ENCODE data around the gene RIMOC1.
A peak's percentile ranks its signal among the peaks of the same experiment; 100 is the strongest.

The RIMOC1 gene

GRCh38 chr5:41903892-41904799 is at the start of gene RIMOC1:
RIMOC1 (plus strand) TSS chr5:41904344; CDS start chr5:41904368, 24 bp downstream.
- Histone ChIP-seq H3K4me3 (ENCODE audit: low read depth in 1 of 2, low read length in 2 of 2) (peak within 1 kb of the TSS; percentile 63 to 84), H3K9ac (ENCODE audit: low read length) (peak within 1 kb of the TSS; percentile 92), H3K27me3 (ENCODE audit: control insufficient read depth in 1 of 2, insufficient read depth in 2 of 2, low read length in 2 of 2) (no peaks in the 10 kb centered on the region), H3K9me3 (ENCODE audit: low read length) (no peaks in the 10 kb centered on the region), H3K27ac (ENCODE audit: low read depth, low read length) (peak within 1 kb of the TSS; percentile 64), H3K4me1 (ENCODE audit: insufficient read depth, low read length) (peaks cover 19% of the 10 kb centered on the region), H3K36me3 (ENCODE audit: insufficient read depth, low read length) (peaks cover 14% of the 10 kb centered on the region)

GRCh38 chr5:41856644-41857491 is 47.3 kb upstream of the RIMOC1 start:
- H3K9ac ChIP-seq (ENCODE audit: low read length): no peak overlapping the region
- H3K4me1 ChIP-seq (ENCODE audit: insufficient read depth, low read length): no peaks in the 10 kb centered on the region
- no peaks in the 10 kb centered on the region for H3K27me3 ChIP-seq (ENCODE audit: control insufficient read depth in 1 of 2, insufficient read depth in 2 of 2, low read length in 2 of 2)
- no peak overlapping the region for H3K27ac ChIP-seq (ENCODE audit: low read depth, low read length)
- no peak overlapping the region for H3K4me3 ChIP-seq (ENCODE audit: low read depth in 1 of 2, low read length in 2 of 2)
- no peaks in the 10 kb centered on the region for H3K9me3 ChIP-seq (ENCODE audit: low read length)
- H3K36me3 ChIP-seq (ENCODE audit: insufficient read depth, low read length): peaks cover 36% of the 10 kb centered on the region

GRCh38 chr5:41857989-41858388 is 46.2 kb upstream of the RIMOC1 start:
- no peaks in the 10 kb centered on the region for H3K4me1 ChIP-seq (ENCODE audit: insufficient read depth, low read length)
- no peak overlapping the region for H3K9ac ChIP-seq (ENCODE audit: low read length)
- H3K36me3 ChIP-seq (ENCODE audit: insufficient read depth, low read length): peaks cover 33% of the 10 kb centered on the region
- no peak overlapping the region for H3K4me3 ChIP-seq (ENCODE audit: low read depth in 1 of 2, low read length in 2 of 2)
- no peaks in the 10 kb centered on the region for H3K27me3 ChIP-seq (ENCODE audit: control insufficient read depth in 1 of 2, insufficient read depth in 2 of 2, low read length in 2 of 2)
- H3K9me3 ChIP-seq (ENCODE audit: low read length): no peaks in the 10 kb centered on the region
- no peak overlapping the region for H3K27ac ChIP-seq (ENCODE audit: low read depth, low read length)

- Histone ChIP-seq H3K4me3 (ENCODE audit: low read depth in 1 of 2, low read length in 2 of 2) (no peak overlapping the region), H3K4me1 (ENCODE audit: insufficient read depth, low read length) (no peaks in the 10 kb centered on the region), H3K9me3 (ENCODE audit: low read length) (no peaks in the 10 kb centered on the region), H3K27ac (ENCODE audit: low read depth, low read length) (no peak overlapping the region), H3K27me3 (ENCODE audit: control insufficient read depth in 1 of 2, insufficient read depth in 2 of 2, low read length in 2 of 2) (no peaks in the 10 kb centered on the region), H3K9ac (ENCODE audit: low read length) (no peak overlapping the region), H3K36me3 (ENCODE audit: insufficient read depth, low read length) (peaks cover 25% of the 10 kb centered on the region)
These were observed 45.3 kb upstream of the RIMOC1 start for GRCh38 chr5:41858890-41859289.

GRCh38 chr5:41863871-41864486 is 40.2 kb upstream of the RIMOC1 start:
- no peak overlapping the region for H3K9ac ChIP-seq (ENCODE audit: low read length)
- no peaks in the 10 kb centered on the region for H3K27me3 ChIP-seq (ENCODE audit: control insufficient read depth in 1 of 2, insufficient read depth in 2 of 2, low read length in 2 of 2)
- no peak overlapping the region for H3K27ac ChIP-seq (ENCODE audit: low read depth, low read length)
- H3K36me3 ChIP-seq (ENCODE audit: insufficient read depth, low read length): peaks cover 13% of the 10 kb centered on the region
- H3K9me3 ChIP-seq (ENCODE audit: low read length): no peaks in the 10 kb centered on the region
- no peak overlapping the region for H3K4me3 ChIP-seq (ENCODE audit: low read depth in 1 of 2, low read length in 2 of 2)
- H3K4me1 ChIP-seq (ENCODE audit: insufficient read depth, low read length): peaks cover 4% of the 10 kb centered on the region

GRCh38 chr5:41869151-41869723 is 34.9 kb upstream of the RIMOC1 start:
- Histone ChIP-seq H3K4me3 (ENCODE audit: low read depth in 1 of 2, low read length in 2 of 2) (peak overlapping the region; percentile 70 to 80), H3K9me3 (ENCODE audit: low read length) (no peaks in the 10 kb centered on the region), H3K36me3 (ENCODE audit: insufficient read depth, low read length) (no peaks in the 10 kb centered on the region), H3K4me1 (ENCODE audit: insufficient read depth, low read length) (peaks cover 20% of the 10 kb centered on the region), H3K9ac (ENCODE audit: low read length) (peak overlapping the region; percentile 66), H3K27me3 (ENCODE audit: control insufficient read depth in 1 of 2, insufficient read depth in 2 of 2, low read length in 2 of 2) (no peaks in the 10 kb centered on the region), H3K27ac (ENCODE audit: low read depth, low read length) (peak overlapping the region; percentile 95)

- H3K9ac ChIP-seq (ENCODE audit: low read length): peak within 1 kb of the TSS; percentile 66
- H3K9me3 ChIP-seq (ENCODE audit: low read length): no peaks in the 10 kb centered on the region
- H3K4me3 ChIP-seq (ENCODE audit: low read depth in 1 of 2, low read length in 2 of 2): peak within 1 kb of the TSS; percentile 70 to 80
- H3K4me1 ChIP-seq (ENCODE audit: insufficient read depth, low read length): peaks cover 20% of the 10 kb centered on the region
- H3K27ac ChIP-seq (ENCODE audit: low read depth, low read length): peak within 1 kb of the TSS; percentile 95
- H3K36me3 ChIP-seq (ENCODE audit: insufficient read depth, low read length): no peaks in the 10 kb centered on the region
- no peaks in the 10 kb centered on the region for H3K27me3 ChIP-seq (ENCODE audit: control insufficient read depth in 1 of 2, insufficient read depth in 2 of 2, low read length in 2 of 2)
These were observed 34.2 kb upstream of the RIMOC1 start, which contains the start of gene OXCT1 for GRCh38 chr5:41869724-41870626. OXCT1 (minus strand) TSS chr5:41870425; CDS start chr5:41870358, 67 bp downstream.

- Histone ChIP-seq H3K27me3 (ENCODE audit: control insufficient read depth in 1 of 2, insufficient read depth in 2 of 2, low read length in 2 of 2) (no peaks in the 10 kb centered on the region), H3K9ac (ENCODE audit: low read length) (peak overlapping the region; percentile 10), H3K36me3 (ENCODE audit: insufficient read depth, low read length) (no peaks in the 10 kb centered on the region), H3K4me1 (ENCODE audit: insufficient read depth, low read length) (peaks cover 20% of the 10 kb centered on the region), H3K4me3 (ENCODE audit: low read depth in 1 of 2, low read length in 2 of 2) (peak overlapping the region; percentile 70 to 80), H3K27ac (ENCODE audit: low read depth, low read length) (peak overlapping the region; percentile 95), H3K9me3 (ENCODE audit: low read length) (no peaks in the 10 kb centered on the region)
These were observed 33.5 kb upstream of the RIMOC1 start for GRCh38 chr5:41870627-41871048.

GRCh38 chr5:41871852-41872251 is 32.3 kb upstream of the RIMOC1 start:
- Histone ChIP-seq H3K36me3 (ENCODE audit: insufficient read depth, low read length) (no peaks in the 10 kb centered on the region), H3K9me3 (ENCODE audit: low read length) (no peaks in the 10 kb centered on the region), H3K4me3 (ENCODE audit: low read depth in 1 of 2, low read length in 2 of 2) (no peak overlapping the region), H3K27ac (ENCODE audit: low read depth, low read length) (no peak overlapping the region), H3K27me3 (ENCODE audit: control insufficient read depth in 1 of 2, insufficient read depth in 2 of 2, low read length in 2 of 2) (no peaks in the 10 kb centered on the region), H3K9ac (ENCODE audit: low read length) (no peak overlapping the region), H3K4me1 (ENCODE audit: insufficient read depth, low read length) (peaks cover 20% of the 10 kb centered on the region)

GRCh38 chr5:41874512-41875060 is 29.6 kb upstream of the RIMOC1 start:
- Histone ChIP-seq H3K9me3 (ENCODE audit: low read length) (no peaks in the 10 kb centered on the region), H3K36me3 (ENCODE audit: insufficient read depth, low read length) (no peaks in the 10 kb centered on the region), H3K27ac (ENCODE audit: low read depth, low read length) (no peak overlapping the region), H3K4me1 (ENCODE audit: insufficient read depth, low read length) (peaks cover 14% of the 10 kb centered on the region), H3K9ac (ENCODE audit: low read length) (no peak overlapping the region), H3K4me3 (ENCODE audit: low read depth in 1 of 2, low read length in 2 of 2) (no peak overlapping the region), H3K27me3 (ENCODE audit: control insufficient read depth in 1 of 2, insufficient read depth in 2 of 2, low read length in 2 of 2) (no peaks in the 10 kb centered on the region)

Measured in muscle layer of colon (tissue), 2 donors.